ENCODE results near the gene WARS2. TPM values are rescaled to one million over a fixed set of nuclear protein-coding genes. Genes with fewer than 3 reads are reported as not detected.
"Not testable (repeated sequence)": the region's sequence is repeated elsewhere in the genome, so short reads cannot be mapped to it uniquely, and the experiment has no call there.

WARS2 gene
- total RNA-seq, 4 donors from 2014 or later = 16.9 to 20.9 (median 18.9) TPM

GRCh38 chr1:119163396-119163795 lies 22.9 kb upstream of the WARS2 start:
- no peak for DNase-seq (ENCODE audit: low spot score)
- no peak for ATAC-seq (ENCODE audit: low FRiP score)
- TF ChIP-seq CTCF (IDR thresholded peaks at IDR 0.05) = no peak

- ATAC-seq (ENCODE audit: low FRiP score) = no peak
- no peak for TF ChIP-seq CTCF (IDR thresholded peaks at IDR 0.05)
These were observed 20.4 kb upstream of the WARS2 start for GRCh38 chr1:119160866-119161265.

GRCh38 chr1:119160409-119160808 lies 20.0 kb upstream of the WARS2 start:
- ATAC-seq (ENCODE audit: low FRiP score) (no peak), DNase-seq (ENCODE audit: low spot score) (no peak)
- no peak for TF ChIP-seq CTCF (IDR thresholded peaks at IDR 0.05)

More at GRCh38 chr1:119160866-119161265, 20.4 kb upstream of the WARS2 start:
- DNase-seq (ENCODE audit: low spot score) = no peak

- no peak for TF ChIP-seq CTCF (IDR thresholded peaks at IDR 0.05)
- DNase-seq (ENCODE audit: low spot score) = no peak
- ATAC-seq (ENCODE audit: low FRiP score) = no peak
These were observed 19.5 kb upstream of the WARS2 start for GRCh38 chr1:119159966-119160365.

GRCh38 chr1:119159111-119159510 lies 18.7 kb upstream of the WARS2 start:
- no peak for ATAC-seq (ENCODE audit: low FRiP score)
- DNase-seq (ENCODE audit: low spot score) = no peak
- TF ChIP-seq CTCF (IDR thresholded peaks at IDR 0.05) = no peak

- DNase-seq (ENCODE audit: low spot score); ATAC-seq (ENCODE audit: low FRiP score): not testable (repeated sequence)
These were observed 16.3 kb upstream of the WARS2 start for GRCh38 chr1:119156761-119157160.

GRCh38 chr1:119155069-119155468 lies 14.6 kb upstream of the WARS2 start:
- not testable (repeated sequence) for ATAC-seq (ENCODE audit: low FRiP score); DNase-seq (ENCODE audit: low spot score)

- TF ChIP-seq CTCF (IDR thresholded peaks at IDR 0.05) = no peak
- no peak for ATAC-seq (ENCODE audit: low FRiP score)
- no peak for DNase-seq (ENCODE audit: low spot score)
These were observed 9.7 kb upstream of the WARS2 start for GRCh38 chr1:119150150-119150549.
